IMR-90 (cell line): ENCODE measurements around the gene CCND3. TPM values are rescaled to one million over a fixed set of nuclear protein-coding genes. Genes with fewer than 3 reads are reported as not detected.

Experiments used
- ATAC-seq: fragments of 200-7000 bp; cut with Tn5 transposase; 2 replicates; pipeline ENCODE4 v1.9.1; 2020; ENCODE audit warnings: low read depth, mild to moderate bottlenecking, moderate library complexity
- BruUV-seq: library from RNA; stranded (reverse); fragments of 400-500 nt; replicated peaks from 2 replicates; lab custom pipeline; 2021; lab: Mats Ljungman, UMichigan
- CTCF ChIA-PET: fragments of 300-600 bp; formaldehyde crosslinking; extraction: SDS; loops from one replicate; lab custom pipeline; 2021; ENCODE audit warnings: antibody characterized with exemption; lab: Yijun Ruan, JAX
- POLR2A ChIA-PET: fragments of 300-600 bp; sonication (Branson Sonifier 250); formaldehyde crosslinking; loops from one replicate; lab custom pipeline; 2022; ENCODE audit warnings: antibody characterized with exemption; ENCODE audit not compliant: unreplicated experiment; lab: Charles Lee
- DNase-seq: peaks from one replicate; pipeline ENCODE4 v3.0.0; 2013
- H2AFZ ChIP-seq: replicated peaks from 2 replicates; pipeline ENCODE3; 2013; ENCODE audit warnings: low read length, mild to moderate bottlenecking; ENCODE audit not compliant: poor library complexity
- H2AK5ac ChIP-seq: 2 replicates; pipeline ENCODE4 v1.6.1; 2013; ENCODE audit warnings: low read depth, low read length, inconsistent platforms
- H2AK9ac ChIP-seq: replicated peaks from 2 replicates; pipeline ENCODE3; 2013; ENCODE audit warnings: mild to moderate bottlenecking, low read depth, low read length, moderate library complexity; ENCODE audit not compliant: poor library complexity
- H2BK120ac ChIP-seq: 2 replicates; pipeline ENCODE4 v1.6.1; 2013; ENCODE audit warnings: low read depth, low read length, inconsistent platforms
- H2BK15ac ChIP-seq: 3 replicates; pipeline ENCODE4 v1.6.1; 2013; ENCODE audit warnings: low read depth, low read length, inconsistent platforms
- H2BK20ac ChIP-seq: 2 replicates; pipeline ENCODE4 v1.6.1; 2013; ENCODE audit warnings: low read depth, mild to moderate bottlenecking, inconsistent platforms, low read length, moderate library complexity
- H2BK5ac ChIP-seq: 2 replicates; pipeline ENCODE4 v1.6.1; 2013; ENCODE audit warnings: mild to moderate bottlenecking, low read depth, low read length, inconsistent platforms; ENCODE audit not compliant: poor library complexity, severe bottlenecking
- H3K14ac ChIP-seq: replicated peaks from 2 replicates; pipeline ENCODE4 v1.6.1; 2013; ENCODE audit warnings: low read depth, low read length, inconsistent platforms
- H3K18ac ChIP-seq: 2 replicates; pipeline ENCODE4 v1.6.1; 2013; ENCODE audit warnings: low read depth, low read length, control low read depth
- H3K23ac ChIP-seq: 2 replicates; pipeline ENCODE4 v1.6.1; 2013; ENCODE audit warnings: low read depth, low read length, inconsistent platforms
- H3K27ac ChIP-seq: 2 replicates; pipeline ENCODE4 v1.5.1; 2013; ENCODE audit warnings: mild to moderate bottlenecking, control low read depth, low read length; ENCODE audit not compliant: insufficient read depth
- H3K27me3 ChIP-seq: 2 replicates; pipeline ENCODE4 v1.6.1; 2013; ENCODE audit warnings: low read length; ENCODE audit not compliant: control insufficient read depth, insufficient read depth
- H3K36me3 ChIP-seq: 2 replicates; pipeline ENCODE4 v1.6.1; 2013; ENCODE audit warnings: low read length, mixed read lengths; ENCODE audit not compliant: control insufficient read depth, insufficient read depth
- H3K4ac ChIP-seq: 2 replicates; pipeline ENCODE4 v1.6.1; 2013; ENCODE audit warnings: low read depth, low read length, inconsistent platforms
- H3K4me1 ChIP-seq: 2 replicates; pipeline ENCODE4 v1.6.1; 2013; ENCODE audit warnings: low read length, mixed read lengths; ENCODE audit not compliant: control insufficient read depth, insufficient read depth
- H3K4me2 ChIP-seq: 2 replicates; pipeline ENCODE4 v1.6.1; 2013; ENCODE audit warnings: low read depth, mild to moderate bottlenecking, control low read depth, low read length, moderate library complexity
- H3K4me3 ChIP-seq: 2 replicates; pipeline ENCODE4 v1.5.1; 2013; ENCODE audit warnings: low read depth, mild to moderate bottlenecking, control low read depth, low read length, moderate library complexity; ENCODE audit not compliant: insufficient read depth
- H3K56ac ChIP-seq: 2 replicates; pipeline ENCODE4 v1.6.1; 2013; ENCODE audit warnings: low read length, inconsistent platforms; ENCODE audit not compliant: insufficient read depth; ENCODE audit errors: extremely low read depth
- H3K79me1 ChIP-seq, 2 experiments: 2 replicates each; pipeline ENCODE4 v1.6.1; 2013; ENCODE audit warnings: low read length in 2 of 2, inconsistent platforms in 1 of 2, low read depth in 1 of 2
- H3K9ac ChIP-seq: 2 replicates; pipeline ENCODE4 v1.6.1; 2013; ENCODE audit warnings: low read depth, low read length, control low read depth
- H3K9me1 ChIP-seq: 2 replicates; pipeline ENCODE4 v1.6.1; 2013; ENCODE audit warnings: low read length, inconsistent platforms; ENCODE audit not compliant: insufficient read depth
- H3K9me3 ChIP-seq: 2 replicates; pipeline ENCODE4 v1.6.1; 2013; ENCODE audit warnings: low read length; ENCODE audit not compliant: control insufficient read depth, insufficient read depth
- H4K20me1 ChIP-seq: 2 replicates; pipeline ENCODE4 v1.6.1; 2013; ENCODE audit warnings: low read length, inconsistent platforms; ENCODE audit not compliant: insufficient read depth
- H4K5ac ChIP-seq: 2 replicates; pipeline ENCODE4 v1.6.1; 2013; ENCODE audit warnings: mild to moderate bottlenecking, low read depth, low read length, control low read depth
- H4K8ac ChIP-seq, 2 experiments: 2 replicates each; pipeline ENCODE4 v1.6.1; 2013; ENCODE audit warnings: low read depth in 2 of 2, low read length in 2 of 2, control low read depth in 1 of 2, inconsistent platforms in 1 of 2
- H4K91ac ChIP-seq: 2 replicates; pipeline ENCODE4 v1.6.1; 2013; ENCODE audit warnings: low read depth, low read length, inconsistent platforms; ENCODE audit not compliant: insufficient read depth
- BHLHE40 ChIP-seq: fragments of 150-350 bp; IDR thresholded peaks from 2 replicates; pipeline ENCODE4 v1.6.1; 2016; ENCODE audit warnings: mild to moderate bottlenecking, low read depth, low read length
- CEBPB ChIP-seq: IDR thresholded peaks from 2 replicates; pipeline ENCODE4 v1.6.1; 2012; ENCODE audit warnings: low read depth, low read length, improper control_type of control experiment
- CHD1 ChIP-seq: IDR thresholded peaks from 2 replicates; pipeline ENCODE4 v1.6.1; 2012; ENCODE audit warnings: low read depth, low read length, improper control_type of control experiment
- CTCF ChIP-seq: conservative IDR thresholded peaks from 2 replicates; pipeline ENCODE4 v1.5.1; 2012; ENCODE audit warnings: mild to moderate bottlenecking, low read depth, low read length, improper control_type of control experiment
- MAZ ChIP-seq: IDR thresholded peaks from 2 replicates; pipeline ENCODE4 v1.6.1; 2012; ENCODE audit warnings: low read depth, mild to moderate bottlenecking, low read length, improper control_type of control experiment, moderate library complexity, borderline replicate concordance
- MXI1 ChIP-seq: IDR thresholded peaks from 2 replicates; pipeline ENCODE4 v1.6.1; 2012; ENCODE audit warnings: low read depth, mild to moderate bottlenecking, low read length, moderate library complexity, borderline replicate concordance
- POLR2A ChIP-seq: IDR thresholded peaks from 2 replicates; pipeline ENCODE4 v1.6.1; 2012; ENCODE audit warnings: mild to moderate bottlenecking, low read depth, low read length
- RAD21 ChIP-seq: IDR thresholded peaks from 2 replicates; pipeline ENCODE4 v1.6.1; 2012; ENCODE audit warnings: low read length, improper control_type of control experiment
- RCOR1 ChIP-seq: IDR thresholded peaks from 2 replicates; pipeline ENCODE4 v1.6.1; 2012; ENCODE audit warnings: mild to moderate bottlenecking, low read length, improper control_type of control experiment; ENCODE audit not compliant: insufficient replicate concordance
- RFX5 ChIP-seq: IDR thresholded peaks from 2 replicates; pipeline ENCODE4 v1.8.0; 2012; ENCODE audit warnings: low read depth, mild to moderate bottlenecking, low read length, moderate library complexity
- SMC3 ChIP-seq: fragments of 150-350 bp; IDR thresholded peaks from 2 replicates; pipeline ENCODE4 v1.6.1; 2016; ENCODE audit warnings: low read depth, mild to moderate bottlenecking, antibody characterized with exemption, low read length, moderate library complexity
- WGBS, 2 experiments: methylation state at CpG; one replicate each; pipeline versions ENCODE4 v1.1.5 to v1.1.7; 2013; ENCODE audit warnings: missing lambda C conversion rate in 2 of 2; ENCODE audit not compliant: insufficient read length in 1 of 2; ENCODE audit errors: extremely low coverage in 2 of 2; 5-methylcytosine and 5-hydroxymethylcytosine counted together
- dilution Hi-C: fragments of 300-500 bp; cut with HindIII; formaldehyde crosslinking; loops from one replicate; pipeline ENCODE4 v1.14.3; 2018; ENCODE audit warnings: low sequenced_read_pairs; ENCODE audit not compliant: unreplicated experiment
- in situ Hi-C: fragments of 300-500 bp; cut with MboI; formaldehyde crosslinking; loops from 3 replicates; pipeline ENCODE4 v1.14.3; 2019; ENCODE audit warnings: low sequenced_read_pairs, inconsistent platforms, mixed read lengths
- intact Hi-C: fragments of 100-400 bp; cut with micrococcal nuclease; formaldehyde crosslinking; loops from 2 replicates; pipeline ENCODE4 v1.10.0; 2022
- polyA plus RNA-seq, 3 experiments: library from polyadenylated mRNA; depleted of rRNA; stranded (reverse); fragments of >200 nt; gene quantifications; 2 replicates each; pipeline ENCODE4 v1.2.3, GENCODE V29; 2012; ENCODE audit warnings: low replicate concordance in 1 of 3
- total RNA-seq: library from RNA; depleted of rRNA; stranded (reverse); fragments of >200 nt; gene quantifications from 2 replicates; pipeline ENCODE4 v1.2.3, GENCODE V29; 2012
- TF ChIP-seq, protein P1 (sequence below): fragments of 150-350 bp; IDR thresholded peaks from 2 replicates; pipeline ENCODE4 v1.6.1; 2016; ENCODE audit warnings: low read depth, mild to moderate bottlenecking, low read length, moderate library complexity, borderline replicate concordance
- TF ChIP-seq, protein P2 (sequence below): fragments of 150-350 bp; IDR thresholded peaks from 2 replicates; pipeline ENCODE4 v1.6.1; 2017; ENCODE audit warnings: mild to moderate bottlenecking, antibody characterized with exemption, low read length, low read depth

The CCND3 gene
- total and polyA plus RNA-seq, 2 of the 4 experiments (the other 2 are of a cell fraction): 19.2 to 61.9 TPM

- BruUV-seq: no TSS peak
- intact Hi-C loops (loop anchor here (2.0 to 5.0 kb wide), 3 partner anchors 15 to 156 kb away; partner anchors contain the start of gene PRICKLE4), in situ Hi-C loops (loop anchor here (5.0 to 10.0 kb wide), 2 partner anchors 104 to 153 kb away; partner anchors contain the start of genes PRICKLE4 and TOMM6), dilution Hi-C loops (no loop called here)
- ATAC-seq: no peak
- no peak overlapping the region for H2BK120ac ChIP-seq
- ChIA-PET POLR2A (no interaction called here), CTCF (interaction anchor here (0.8 to 1.5 kb wide), 3 partner anchors 17 to 91 kb away, joined by 3 to 5 read pairs (median 4); partner anchors contain the start of genes BYSL and MED20)
- no peak for DNase-seq
- H2AFZ ChIP-seq: no peak overlapping the region
- H2AK5ac ChIP-seq: peak overlapping the region; percentile 85; the same call in 1 of the 2 replicates
- peaks cover 30% of the 10 kb centered on the region for H3K4me1 ChIP-seq
- no peak overlapping the region for H3K56ac ChIP-seq
- H2BK15ac ChIP-seq: 0 out of 3 replicates have a peak overlapping the region, but pooled peaks have one; percentile 34
- peak overlapping the region; percentile 78 for H2BK5ac ChIP-seq
- H3K4me3 ChIP-seq: no peak overlapping the region
- peaks cover 11% of the 10 kb centered on the region; the same call in 1 of the 2 replicates for H3K9me1 ChIP-seq
- peaks cover 54% of the 10 kb centered on the region for H4K20me1 ChIP-seq
- H3K9ac ChIP-seq: no peak overlapping the region
- H3K27me3 ChIP-seq: no peaks in the 10 kb centered on the region
- peak overlapping the region; percentile 65 for H4K5ac ChIP-seq
- peaks cover 19 to 64% of the 10 kb centered on the region in 2 experiments; a peak in 3 of 4 replicates for H3K79me1 ChIP-seq
- peak overlapping the region; percentile 99 for H2AK9ac ChIP-seq
- H3K27ac ChIP-seq: peak overlapping the region; percentile 76; the same call in 1 of the 2 replicates
- H3K14ac ChIP-seq: 0 out of 2 replicates have a peak overlapping the region, but pooled peaks have one; percentile 84
- H3K9me3 ChIP-seq: no peaks in the 10 kb centered on the region
- peak overlapping the region; percentile 24; the same call in 1 of the 2 replicates for H4K91ac ChIP-seq
- H3K4me2 ChIP-seq: no peak overlapping the region
- H3K36me3 ChIP-seq: peaks cover 26% of the 10 kb centered on the region
- peak overlapping the region in 1 of 2 experiments; percentile 21; a peak in 1 of 4 replicates for H4K8ac ChIP-seq
- peak overlapping the region; percentile 76; the same call in 1 of the 2 replicates for H3K23ac ChIP-seq
- H2BK20ac ChIP-seq: no peak overlapping the region
- H3K18ac ChIP-seq: no peak overlapping the region; the same call in 1 of the 2 replicates
- WGBS, 2 experiments: no CpG with 5 or more reads among the region's 4 CpGs
- 0 out of 2 replicates have a peak overlapping the region, but pooled peaks have one; percentile 74 for H3K4ac ChIP-seq
- TF ChIP-seq CHD1: no peak
- TF ChIP-seq CEBPB: no peak
- no peak for TF ChIP-seq POLR2A
- no peak for TF ChIP-seq RFX5
- TF ChIP-seq BHLHE40: no peak
- TF ChIP-seq SMC3: no peak
- TF ChIP-seq, protein P1, sequence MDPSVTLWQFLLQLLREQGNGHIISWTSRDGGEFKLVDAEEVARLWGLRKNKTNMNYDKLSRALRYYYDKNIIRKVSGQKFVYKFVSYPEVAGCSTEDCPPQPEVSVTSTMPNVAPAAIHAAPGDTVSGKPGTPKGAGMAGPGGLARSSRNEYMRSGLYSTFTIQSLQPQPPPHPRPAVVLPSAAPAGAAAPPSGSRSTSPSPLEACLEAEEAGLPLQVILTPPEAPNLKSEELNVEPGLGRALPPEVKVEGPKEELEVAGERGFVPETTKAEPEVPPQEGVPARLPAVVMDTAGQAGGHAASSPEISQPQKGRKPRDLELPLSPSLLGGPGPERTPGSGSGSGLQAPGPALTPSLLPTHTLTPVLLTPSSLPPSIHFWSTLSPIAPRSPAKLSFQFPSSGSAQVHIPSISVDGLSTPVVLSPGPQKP: no peak
- no peak for TF ChIP-seq MXI1
- TF ChIP-seq MAZ: no peak
- no peak for TF ChIP-seq CTCF
- TF ChIP-seq, protein P2, sequence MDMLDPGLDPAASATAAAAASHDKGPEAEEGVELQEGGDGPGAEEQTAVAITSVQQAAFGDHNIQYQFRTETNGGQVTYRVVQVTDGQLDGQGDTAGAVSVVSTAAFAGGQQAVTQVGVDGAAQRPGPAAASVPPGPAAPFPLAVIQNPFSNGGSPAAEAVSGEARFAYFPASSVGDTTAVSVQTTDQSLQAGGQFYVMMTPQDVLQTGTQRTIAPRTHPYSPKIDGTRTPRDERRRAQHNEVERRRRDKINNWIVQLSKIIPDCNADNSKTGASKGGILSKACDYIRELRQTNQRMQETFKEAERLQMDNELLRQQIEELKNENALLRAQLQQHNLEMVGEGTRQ: no peak
- TF ChIP-seq RAD21: no peak
- TF ChIP-seq RCOR1: no peak
These were observed 3.6 kb downstream of the CCND3 start for GRCh38 chr6:41937861-41938574.
